Measurements from ENCODE around the gene CACNA1C. TPM values are rescaled to one million over a fixed set of nuclear protein-coding genes. Genes with fewer than 3 reads are reported as not detected.

The CACNA1C gene
- total and polyA plus RNA-seq, 2 of the 4 experiments (the other 2 are of a cell fraction) = 1.6 to 2.6 TPM

DNA sequence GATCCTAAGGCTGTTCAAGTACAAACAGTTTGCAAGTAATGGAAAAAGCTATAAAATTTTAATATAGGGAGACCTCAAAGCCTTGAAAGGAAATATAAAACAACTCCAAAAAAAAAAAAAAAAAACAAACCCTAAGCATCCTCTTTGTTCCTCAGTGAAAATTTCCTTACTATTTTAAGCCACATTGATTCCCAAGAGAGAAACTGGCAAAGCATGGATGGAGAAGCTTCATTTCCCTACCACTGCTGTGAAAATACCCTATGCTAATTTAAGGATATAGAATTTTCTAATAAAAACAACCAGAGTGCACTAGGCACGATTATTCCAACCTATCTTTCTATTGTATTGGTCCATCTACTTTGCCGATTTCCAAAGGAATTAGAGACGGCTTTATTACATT, 283.1 kb downstream of the CACNA1C start:
- H2BK15ac ChIP-seq (ENCODE audit: low read depth, low read length) = no peak overlapping the region; the same call in 1 of the 3 replicates
- H3K4me1 ChIP-seq (ENCODE audit: control insufficient read depth, insufficient read depth, low read length) = peaks cover 35% of the 10 kb centered on the region
- H4K20me1 ChIP-seq (ENCODE audit: insufficient read depth, low read length) = no peaks in the 10 kb centered on the region
- ChIA-PET POLR2A (ENCODE audit: unreplicated experiment) (interaction anchor here (0.6 kb wide), 1 partner anchor 58 kb away, joined by 6 read pairs; no protein-coding TSS in a partner anchor), CTCF (interaction anchor here (0.6 kb wide), 1 partner anchor 123 kb away, joined by 3 read pairs; no protein-coding TSS in a partner anchor)
- no peak overlapping the region for H4K5ac ChIP-seq (ENCODE audit: low read depth, low read length)
- peak overlapping the region; percentile 48; the same call in 1 of the 2 replicates for H3K23ac ChIP-seq (ENCODE audit: low read depth, low read length)
- H3K9me3 ChIP-seq (ENCODE audit: control insufficient read depth, insufficient read depth, low read length) = no peaks in the 10 kb centered on the region
- H2BK120ac ChIP-seq (ENCODE audit: low read depth, low read length) = peak overlapping the region; percentile 98
- DNase-seq = no peak
- H3K4me2 ChIP-seq (ENCODE audit: low read depth, low read length) = no peak overlapping the region
- in situ Hi-C loops (cut with MboI; ENCODE audit: low sequenced_read_pairs) (no loop called here), intact Hi-C loops (cut with micrococcal nuclease) (no loop called here), dilution Hi-C loops (cut with HindIII; ENCODE audit: low sequenced_read_pairs, unreplicated experiment) (no loop called here)
- H2AK9ac ChIP-seq (replicated peaks; ENCODE audit: low read depth, low read length, poor library complexity) = no peak overlapping the region
- H3K56ac ChIP-seq (ENCODE audit: extremely low read depth, insufficient read depth, low read length) = no peak overlapping the region; the same call in 1 of the 2 replicates
- H3K79me1 ChIP-seq (ENCODE audit: low read depth in 1 of 2, low read length in 2 of 2) = peaks cover 6 to 48% of the 10 kb centered on the region in 2 experiments; a peak in 2 of 4 replicates
- WGBS, 2 experiments (ENCODE audit: extremely low coverage in 2 of 2, insufficient read length in 1 of 2) = no CpG with 5 or more reads among the region's 3 CpGs
- peak overlapping the region; percentile 71 for H2BK5ac ChIP-seq (ENCODE audit: low read depth, low read length, poor library complexity, severe bottlenecking)
- H3K4ac ChIP-seq (ENCODE audit: low read depth, low read length) = peak overlapping the region; percentile 95; the same call in 1 of the 2 replicates
- H3K14ac ChIP-seq (replicated peaks; ENCODE audit: low read depth, low read length) = no peak overlapping the region
- H3K36me3 ChIP-seq (ENCODE audit: control insufficient read depth, insufficient read depth, low read length) = no peaks in the 10 kb centered on the region
- ATAC-seq (ENCODE audit: low read depth) = no peak
- H3K9ac ChIP-seq (ENCODE audit: low read depth, low read length) = no peak overlapping the region
- peaks cover 44% of the 10 kb centered on the region for H3K9me1 ChIP-seq (ENCODE audit: insufficient read depth, low read length)
- H4K91ac ChIP-seq (ENCODE audit: insufficient read depth, low read depth, low read length) = no peak overlapping the region
- BruUV-seq (replicated peaks) = no TSS peak
- no peak overlapping the region for H2AFZ ChIP-seq (replicated peaks; ENCODE audit: low read length, poor library complexity)
- no peak overlapping the region; a peak in 1 of 4 replicates for H4K8ac ChIP-seq (ENCODE audit: low read depth in 2 of 2, low read length in 2 of 2)
- H3K27me3 ChIP-seq (ENCODE audit: control insufficient read depth, insufficient read depth, low read length) = no peaks in the 10 kb centered on the region
- peak overlapping the region; percentile 16; the same call in 1 of the 2 replicates for H2BK20ac ChIP-seq (ENCODE audit: low read depth, low read length)
- no peak overlapping the region for H3K4me3 ChIP-seq (ENCODE audit: insufficient read depth, low read depth, low read length)
- no peak overlapping the region for H3K18ac ChIP-seq (ENCODE audit: low read depth, low read length)
- no peak overlapping the region for H2AK5ac ChIP-seq (ENCODE audit: low read depth, low read length)
- no peak for TF ChIP-seq FOS (IDR thresholded peaks at IDR 0.05; ENCODE audit: low read depth, low read length)
- TF ChIP-seq MAFK (IDR thresholded peaks at IDR 0.05; ENCODE audit: low read depth, low read length) = no peak
- no peak for TF ChIP-seq RCOR1 (IDR thresholded peaks at IDR 0.05; ENCODE audit: insufficient replicate concordance, low read length)
- no peak for TF ChIP-seq CEBPB (IDR thresholded peaks at IDR 0.05; ENCODE audit: low read depth, low read length)
- TF ChIP-seq, protein P1, sequence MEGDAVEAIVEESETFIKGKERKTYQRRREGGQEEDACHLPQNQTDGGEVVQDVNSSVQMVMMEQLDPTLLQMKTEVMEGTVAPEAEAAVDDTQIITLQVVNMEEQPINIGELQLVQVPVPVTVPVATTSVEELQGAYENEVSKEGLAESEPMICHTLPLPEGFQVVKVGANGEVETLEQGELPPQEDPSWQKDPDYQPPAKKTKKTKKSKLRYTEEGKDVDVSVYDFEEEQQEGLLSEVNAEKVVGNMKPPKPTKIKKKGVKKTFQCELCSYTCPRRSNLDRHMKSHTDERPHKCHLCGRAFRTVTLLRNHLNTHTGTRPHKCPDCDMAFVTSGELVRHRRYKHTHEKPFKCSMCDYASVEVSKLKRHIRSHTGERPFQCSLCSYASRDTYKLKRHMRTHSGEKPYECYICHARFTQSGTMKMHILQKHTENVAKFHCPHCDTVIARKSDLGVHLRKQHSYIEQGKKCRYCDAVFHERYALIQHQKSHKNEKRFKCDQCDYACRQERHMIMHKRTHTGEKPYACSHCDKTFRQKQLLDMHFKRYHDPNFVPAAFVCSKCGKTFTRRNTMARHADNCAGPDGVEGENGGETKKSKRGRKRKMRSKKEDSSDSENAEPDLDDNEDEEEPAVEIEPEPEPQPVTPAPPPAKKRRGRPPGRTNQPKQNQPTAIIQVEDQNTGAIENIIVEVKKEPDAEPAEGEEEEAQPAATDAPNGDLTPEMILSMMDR (conservative IDR thresholded peaks at IDR 0.05; ENCODE audit: low read depth, low read length) = no peak
- TF ChIP-seq MXI1 (IDR thresholded peaks at IDR 0.05; ENCODE audit: borderline replicate concordance, low read depth, low read length) = no peak
- TF ChIP-seq, protein P2, sequence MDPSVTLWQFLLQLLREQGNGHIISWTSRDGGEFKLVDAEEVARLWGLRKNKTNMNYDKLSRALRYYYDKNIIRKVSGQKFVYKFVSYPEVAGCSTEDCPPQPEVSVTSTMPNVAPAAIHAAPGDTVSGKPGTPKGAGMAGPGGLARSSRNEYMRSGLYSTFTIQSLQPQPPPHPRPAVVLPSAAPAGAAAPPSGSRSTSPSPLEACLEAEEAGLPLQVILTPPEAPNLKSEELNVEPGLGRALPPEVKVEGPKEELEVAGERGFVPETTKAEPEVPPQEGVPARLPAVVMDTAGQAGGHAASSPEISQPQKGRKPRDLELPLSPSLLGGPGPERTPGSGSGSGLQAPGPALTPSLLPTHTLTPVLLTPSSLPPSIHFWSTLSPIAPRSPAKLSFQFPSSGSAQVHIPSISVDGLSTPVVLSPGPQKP (IDR thresholded peaks at IDR 0.05; ENCODE audit: borderline replicate concordance, low read depth, low read length) = no peak
- TF ChIP-seq SMC3 (IDR thresholded peaks at IDR 0.05; ENCODE audit: low read depth, low read length) = no peak
- TF ChIP-seq, protein P3, sequence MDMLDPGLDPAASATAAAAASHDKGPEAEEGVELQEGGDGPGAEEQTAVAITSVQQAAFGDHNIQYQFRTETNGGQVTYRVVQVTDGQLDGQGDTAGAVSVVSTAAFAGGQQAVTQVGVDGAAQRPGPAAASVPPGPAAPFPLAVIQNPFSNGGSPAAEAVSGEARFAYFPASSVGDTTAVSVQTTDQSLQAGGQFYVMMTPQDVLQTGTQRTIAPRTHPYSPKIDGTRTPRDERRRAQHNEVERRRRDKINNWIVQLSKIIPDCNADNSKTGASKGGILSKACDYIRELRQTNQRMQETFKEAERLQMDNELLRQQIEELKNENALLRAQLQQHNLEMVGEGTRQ (IDR thresholded peaks at IDR 0.05; ENCODE audit: low read depth, low read length) = no peak
- H3K27ac ChIP-seq (ENCODE audit: insufficient read depth, low read length) = no peak overlapping the region

All from IMR-90 (cell line).